HG03442 (cell line): ENCODE results near the gene HOXA11.

Experiments
- ATAC-seq: cut with Tn5 transposase; IDR thresholded peaks from one replicate; pipeline ENCODE4 v1.9.1; 2021; ENCODE audit warnings: mild to moderate bottlenecking, moderate library complexity; ENCODE audit not compliant: unreplicated experiment

HOXA11 gene

DNA sequence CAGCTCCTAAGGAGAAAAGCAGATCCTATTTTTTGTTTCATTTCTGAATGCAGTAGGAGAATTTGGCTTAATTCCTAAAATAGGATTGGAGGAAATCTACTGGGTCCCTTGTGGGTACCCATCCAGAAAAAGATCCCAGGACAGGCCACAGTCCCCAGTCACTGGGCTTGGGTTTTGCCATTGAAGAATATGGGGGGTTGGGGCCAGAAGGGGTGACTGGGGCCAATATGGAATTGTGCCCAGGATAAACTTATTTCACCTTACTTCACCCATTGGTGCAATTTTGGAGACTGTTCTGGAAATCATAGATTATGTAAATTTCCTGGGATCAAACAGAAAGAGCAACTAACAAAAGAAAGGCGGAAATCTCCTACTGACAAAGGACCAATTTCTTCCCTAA is 46.6 kb downstream of the HOXA11 start:
- no peak for ATAC-seq

DNA sequence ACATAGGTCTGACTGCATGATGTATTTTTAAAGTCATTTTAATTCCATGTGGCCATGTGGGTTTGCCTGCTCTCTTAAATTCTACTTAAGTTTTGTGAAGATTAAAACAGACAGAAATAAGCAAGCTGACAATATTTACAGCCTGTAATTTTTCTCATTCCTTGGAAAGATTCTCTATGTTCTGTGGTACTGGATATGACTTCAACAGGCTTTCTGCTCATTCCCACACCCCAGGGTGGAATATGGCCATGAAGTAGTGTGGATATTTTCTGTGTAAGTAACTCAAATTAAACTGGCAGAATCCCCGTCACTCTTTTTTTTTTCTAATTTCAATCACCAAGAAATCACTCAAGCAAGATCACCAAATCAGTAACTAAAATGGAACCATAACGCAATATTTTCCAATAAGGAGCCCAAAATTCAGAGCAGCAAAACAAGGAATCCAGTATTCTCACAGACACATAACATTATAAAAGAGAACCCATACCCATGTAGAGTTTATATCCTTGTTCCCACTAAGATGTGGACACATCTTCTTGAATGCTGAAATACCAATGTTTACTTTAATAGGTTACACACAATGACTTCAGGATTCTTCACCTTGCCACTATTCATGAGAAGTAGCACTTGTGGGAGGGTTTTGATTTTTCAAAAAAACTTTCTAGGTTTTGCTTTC is 47.3 kb downstream of the HOXA11 start:
- ATAC-seq, result no peak

DNA sequence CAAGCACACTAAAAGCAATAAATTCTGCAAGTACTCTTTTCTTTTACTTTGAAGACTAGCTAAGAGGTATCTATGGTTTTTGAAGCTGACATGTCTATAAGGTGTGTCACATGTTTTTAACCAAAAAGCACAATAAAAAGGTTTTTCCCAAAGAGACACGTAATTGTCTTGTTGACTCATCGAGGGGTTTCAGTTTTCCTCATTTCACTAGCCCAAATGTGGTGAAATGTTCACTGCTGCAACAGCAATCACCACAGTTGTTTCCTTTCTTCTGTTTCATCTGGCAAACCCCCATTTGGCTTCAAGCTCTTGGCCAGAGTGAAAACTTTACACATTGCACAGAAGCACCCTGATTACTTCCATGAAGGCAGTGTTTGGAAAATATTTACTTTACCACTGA is 50.6 kb downstream of the HOXA11 start:
- ATAC-seq, result peak; percentile 41

DNA sequence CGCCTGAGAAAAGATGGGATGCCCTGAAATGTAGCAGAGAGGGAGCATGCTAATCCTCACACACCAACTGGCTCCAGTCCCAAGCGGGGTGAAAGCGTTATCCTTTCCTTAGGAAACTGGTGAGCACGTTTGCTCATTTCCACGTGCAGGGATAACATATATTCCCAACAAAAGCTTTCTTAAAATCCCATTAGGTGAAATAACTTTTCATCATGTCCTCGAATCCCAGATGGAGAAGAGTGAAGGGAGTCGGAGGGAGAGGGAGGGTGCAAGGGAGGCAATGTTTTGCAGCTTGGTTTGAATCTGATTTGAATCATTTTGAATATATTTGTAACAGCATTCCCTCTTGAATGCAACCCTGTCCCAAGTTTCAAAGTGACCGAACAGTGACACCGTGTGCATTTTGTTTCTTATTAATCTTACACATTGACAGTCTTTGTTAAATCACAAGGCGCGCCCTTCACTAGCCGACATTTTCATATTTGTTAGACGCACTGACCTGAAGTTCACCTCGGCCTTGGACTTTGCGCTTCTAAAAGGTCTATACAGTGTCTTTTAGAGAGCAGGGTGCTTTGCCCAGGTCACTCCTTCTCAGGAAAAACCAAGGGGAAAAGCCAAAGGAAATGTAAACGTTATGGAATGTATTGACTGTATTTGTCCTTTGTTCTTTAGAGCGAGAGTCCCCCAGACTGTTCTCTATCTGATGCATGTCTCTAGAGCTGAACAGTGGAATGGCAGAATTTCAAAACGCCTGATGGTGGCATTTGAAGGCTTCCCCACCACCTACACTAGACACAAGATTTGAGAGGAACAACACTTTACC is 51.4 kb downstream of the HOXA11 start:
- no peak for ATAC-seq

DNA sequence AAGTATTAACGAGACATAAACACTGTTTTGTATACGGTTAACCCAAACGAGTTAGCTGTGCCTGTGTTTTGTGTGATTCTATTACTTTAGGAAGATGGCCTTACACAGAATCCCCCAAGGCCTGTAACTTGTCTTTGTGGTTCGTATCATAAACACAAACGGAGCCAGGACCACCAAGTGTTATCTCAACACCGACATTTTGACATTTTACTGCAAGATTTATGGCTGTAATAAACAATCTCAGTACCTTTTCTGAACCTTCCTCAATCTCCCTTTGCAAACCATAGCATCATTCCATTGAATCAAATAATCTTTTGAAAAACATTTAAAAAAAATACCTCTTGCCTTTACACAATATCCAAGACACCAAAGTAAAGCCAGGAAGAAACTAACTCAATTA is 52.1 kb downstream of the HOXA11 start:
- ATAC-seq, result no peak

DNA sequence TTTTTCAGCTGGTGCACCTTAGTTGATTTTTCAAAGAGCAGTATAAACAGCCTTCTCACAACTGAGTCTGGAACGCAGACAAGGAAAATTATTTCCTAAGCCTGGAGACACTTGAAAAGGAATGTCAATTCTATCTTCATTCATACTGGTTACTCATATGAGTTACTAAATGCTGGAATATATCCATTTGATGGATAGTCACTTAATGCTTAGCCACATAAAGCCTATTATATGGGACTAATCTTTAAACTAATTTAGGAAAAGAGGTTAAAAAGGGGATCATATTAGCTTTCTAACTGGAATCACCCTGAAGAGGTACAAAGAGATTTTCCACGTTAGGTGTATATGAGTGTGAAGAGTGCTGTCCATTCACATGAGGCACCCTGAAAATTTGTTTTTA is 52.8 kb downstream of the HOXA11 start:
- no peak for ATAC-seq

DNA sequence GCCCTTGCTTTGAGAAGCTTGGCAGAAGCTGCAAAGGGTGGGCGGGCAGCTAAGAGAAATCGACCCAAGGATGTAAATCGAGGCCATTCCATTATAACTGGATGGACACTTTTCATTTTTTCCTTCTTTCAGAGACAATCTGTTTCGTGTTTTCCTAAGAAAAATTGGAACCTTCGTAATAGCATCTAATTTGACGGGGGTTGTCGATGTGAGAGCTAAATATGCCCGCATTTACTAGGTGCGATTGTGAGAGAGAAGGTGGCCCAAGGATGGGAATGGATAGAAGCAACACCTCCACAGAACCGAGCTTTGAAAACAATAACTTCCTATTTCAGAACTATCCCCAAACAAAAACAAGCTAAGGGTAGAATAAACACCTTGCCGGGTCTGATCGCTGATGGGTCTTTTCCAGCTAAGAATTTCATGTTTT is 53.6 kb downstream of the HOXA11 start:
- ATAC-seq, result no peak
